ENCODE data around the gene UXT. TPM values are rescaled to one million over a fixed set of nuclear protein-coding genes. Genes with fewer than 3 reads are reported as not detected.

UXT gene
- total and polyA plus RNA-seq, 4 donors = 58.0 to 153 (median 120) TPM

DNA sequence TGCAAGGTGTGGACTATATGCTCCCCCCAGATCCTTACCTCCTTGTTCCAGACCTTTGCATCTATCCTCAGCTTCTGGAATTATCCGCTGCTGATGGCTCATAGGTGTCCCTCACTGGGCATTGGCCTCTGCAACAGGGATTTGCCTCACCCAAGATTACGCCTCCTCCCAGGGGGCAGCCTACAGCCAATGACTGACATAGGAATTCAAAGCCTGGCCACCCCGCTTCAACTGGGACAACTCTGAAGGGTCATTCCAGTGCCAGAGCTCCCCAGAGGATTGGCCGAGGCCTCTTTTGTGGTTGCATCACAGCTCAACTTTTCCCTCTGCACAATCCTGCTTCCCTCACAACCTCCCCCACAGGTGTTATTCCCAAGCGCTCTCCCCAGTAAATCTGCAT is 44.4 kb downstream of the UXT start:
- 74 to 83% methylated on average over 5 of the region's 5 CpGs for WGBS, 2 donors
- no peak for DNase-seq
- H3K4me3 ChIP-seq = no peak overlapping the region
- no peak for ATAC-seq (ENCODE audit: insufficient read depth, low FRiP score)
- H3K36me3 ChIP-seq (ENCODE audit: control insufficient read depth in 4 of 4, insufficient read depth in 4 of 4, low read length in 4 of 4) = no peaks in the 10 kb centered on the region
- H3K27ac ChIP-seq (ENCODE audit: low read depth in 1 of 2, low read length in 1 of 2) = no peak overlapping the region
- no peaks in the 10 kb centered on the region for H3K4me1 ChIP-seq (ENCODE audit: control insufficient read depth in 5 of 5, insufficient read depth in 5 of 5, low read length in 5 of 5)
- no peak overlapping the region for H3K9ac ChIP-seq (ENCODE audit: insufficient read depth in 1 of 2, low read length in 2 of 2)
- peaks cover 0 to 8% (median 2%) of the 10 kb centered on the region in 4 donors for H3K9me3 ChIP-seq (ENCODE audit: control insufficient read depth in 4 of 4, insufficient read depth in 3 of 4, low read length in 3 of 4)
- peaks cover 0 to 4% (median 3%) of the 10 kb centered on the region in 3 donors for H3K27me3 ChIP-seq (ENCODE audit: control insufficient read depth in 3 of 3, insufficient read depth in 3 of 3, low read length in 2 of 3)
- TF ChIP-seq, protein P1, sequence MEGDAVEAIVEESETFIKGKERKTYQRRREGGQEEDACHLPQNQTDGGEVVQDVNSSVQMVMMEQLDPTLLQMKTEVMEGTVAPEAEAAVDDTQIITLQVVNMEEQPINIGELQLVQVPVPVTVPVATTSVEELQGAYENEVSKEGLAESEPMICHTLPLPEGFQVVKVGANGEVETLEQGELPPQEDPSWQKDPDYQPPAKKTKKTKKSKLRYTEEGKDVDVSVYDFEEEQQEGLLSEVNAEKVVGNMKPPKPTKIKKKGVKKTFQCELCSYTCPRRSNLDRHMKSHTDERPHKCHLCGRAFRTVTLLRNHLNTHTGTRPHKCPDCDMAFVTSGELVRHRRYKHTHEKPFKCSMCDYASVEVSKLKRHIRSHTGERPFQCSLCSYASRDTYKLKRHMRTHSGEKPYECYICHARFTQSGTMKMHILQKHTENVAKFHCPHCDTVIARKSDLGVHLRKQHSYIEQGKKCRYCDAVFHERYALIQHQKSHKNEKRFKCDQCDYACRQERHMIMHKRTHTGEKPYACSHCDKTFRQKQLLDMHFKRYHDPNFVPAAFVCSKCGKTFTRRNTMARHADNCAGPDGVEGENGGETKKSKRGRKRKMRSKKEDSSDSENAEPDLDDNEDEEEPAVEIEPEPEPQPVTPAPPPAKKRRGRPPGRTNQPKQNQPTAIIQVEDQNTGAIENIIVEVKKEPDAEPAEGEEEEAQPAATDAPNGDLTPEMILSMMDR (IDR thresholded peaks at IDR 0.05; ENCODE audit: control extremely low read depth, extremely low read depth) = no peak

DNA sequence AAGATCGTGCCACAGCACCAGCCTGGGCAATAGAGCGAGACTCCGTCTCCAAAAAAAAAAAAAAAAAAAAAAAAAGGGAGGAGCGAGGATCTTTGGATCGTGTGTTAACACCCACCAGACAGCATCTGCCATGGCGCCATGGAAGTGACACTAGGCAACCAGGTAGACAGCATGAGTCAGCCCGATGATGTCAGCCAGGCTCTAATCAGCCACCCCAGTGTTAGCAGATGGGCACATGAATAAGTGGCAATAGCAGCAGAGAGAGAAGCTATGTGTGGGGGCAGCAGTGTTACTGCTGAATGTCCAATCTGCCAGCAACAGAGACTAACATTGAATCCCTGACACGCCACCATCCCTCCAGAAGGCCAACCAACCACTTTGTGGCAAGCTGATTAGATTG is 45.9 kb downstream of the UXT start:
- Histone ChIP-seq H3K9me3 (ENCODE audit: control insufficient read depth in 4 of 4, insufficient read depth in 3 of 4, low read length in 3 of 4) (peaks cover 0 to 8% (median 2%) of the 10 kb centered on the region in 4 donors), H3K4me3 (no peak overlapping the region), H3K27ac (ENCODE audit: low read depth in 1 of 2, low read length in 1 of 2) (no peak overlapping the region), H3K27me3 (ENCODE audit: control insufficient read depth in 3 of 3, insufficient read depth in 3 of 3, low read length in 2 of 3) (peaks cover 0 to 3% (median 1%) of the 10 kb centered on the region in 3 donors), H3K9ac (ENCODE audit: insufficient read depth in 1 of 2, low read length in 2 of 2) (no peak overlapping the region), H3K4me1 (ENCODE audit: control insufficient read depth in 5 of 5, insufficient read depth in 5 of 5, low read length in 5 of 5) (no peaks in the 10 kb centered on the region), H3K36me3 (ENCODE audit: control insufficient read depth in 4 of 4, insufficient read depth in 4 of 4, low read length in 4 of 4) (no peaks in the 10 kb centered on the region)
- WGBS, 2 donors = 84 to 91% methylated on average over 4 to 8 of the region's 8 CpGs
- ATAC-seq (ENCODE audit: insufficient read depth, low FRiP score) (no peak), DNase-seq (no peak)
- TF ChIP-seq, protein P1 (IDR thresholded peaks at IDR 0.05; ENCODE audit: control extremely low read depth, extremely low read depth) = no peak

DNA sequence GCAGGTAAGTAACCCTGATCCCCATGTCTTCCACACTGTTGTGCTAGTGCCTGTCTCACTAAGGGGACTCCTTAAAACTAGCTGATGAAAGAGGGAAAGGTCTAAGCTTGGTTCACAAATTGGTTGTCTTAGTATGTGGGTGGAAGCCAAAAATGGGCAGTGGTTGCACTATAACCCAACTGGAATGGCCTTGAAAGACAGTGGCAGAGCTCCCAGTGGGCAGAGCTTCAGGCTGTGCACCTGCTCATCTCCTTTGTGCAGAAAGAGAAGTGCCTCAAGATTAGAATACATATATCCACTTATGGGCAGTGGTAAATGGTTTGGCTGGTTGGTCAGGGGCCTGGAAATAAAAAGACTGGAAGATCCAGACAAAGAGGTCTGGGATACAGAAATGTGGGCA is 46.6 kb downstream of the UXT start:
- Histone ChIP-seq H3K27ac (ENCODE audit: low read depth in 1 of 2, low read length in 1 of 2) (no peak overlapping the region), H3K4me3 (no peak overlapping the region), H3K36me3 (ENCODE audit: control insufficient read depth in 4 of 4, insufficient read depth in 4 of 4, low read length in 4 of 4) (no peaks in the 10 kb centered on the region), H3K4me1 (ENCODE audit: control insufficient read depth in 5 of 5, insufficient read depth in 5 of 5, low read length in 5 of 5) (no peaks in the 10 kb centered on the region), H3K9me3 (ENCODE audit: control insufficient read depth in 4 of 4, insufficient read depth in 3 of 4, low read length in 3 of 4) (peaks cover 0 to 8% (median 2%) of the 10 kb centered on the region in 4 donors), H3K27me3 (ENCODE audit: control insufficient read depth in 3 of 3, insufficient read depth in 3 of 3, low read length in 2 of 3) (peaks cover 0 to 3% (median 0%) of the 10 kb centered on the region in 3 donors), H3K9ac (ENCODE audit: insufficient read depth in 1 of 2, low read length in 2 of 2) (no peak overlapping the region)
- ATAC-seq (ENCODE audit: insufficient read depth, low FRiP score) (no peak), DNase-seq (no peak)
- TF ChIP-seq, protein P1 (IDR thresholded peaks at IDR 0.05; ENCODE audit: control extremely low read depth, extremely low read depth) = no peak

DNA sequence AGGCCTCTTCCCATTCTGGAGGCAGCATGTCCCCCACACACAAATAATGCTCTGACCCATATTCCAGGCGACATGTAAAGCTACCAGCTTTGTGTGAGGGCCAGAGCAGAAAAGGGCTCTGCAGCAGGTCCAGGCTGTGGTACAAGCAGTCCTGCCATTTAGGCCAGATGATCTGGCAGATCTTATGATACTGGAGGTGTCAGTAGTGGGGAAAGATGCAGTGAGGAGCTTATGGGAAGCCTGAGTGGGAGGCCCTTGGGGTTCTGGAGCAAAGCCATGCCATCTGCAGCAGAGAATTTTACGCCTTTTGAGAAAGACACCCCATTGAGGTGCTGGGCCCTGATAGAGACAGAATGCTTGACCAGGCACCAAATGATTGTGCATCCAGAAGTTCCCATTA is 47.1 kb downstream of the UXT start:
- H3K27me3 ChIP-seq (ENCODE audit: control insufficient read depth in 3 of 3, insufficient read depth in 3 of 3, low read length in 2 of 3) = peaks cover 0 to 3% (median 0%) of the 10 kb centered on the region in 3 donors
- no peak overlapping the region for H3K9ac ChIP-seq (ENCODE audit: insufficient read depth in 1 of 2, low read length in 2 of 2)
- no peak overlapping the region for H3K4me3 ChIP-seq
- no peaks in the 10 kb centered on the region for H3K36me3 ChIP-seq (ENCODE audit: control insufficient read depth in 4 of 4, insufficient read depth in 4 of 4, low read length in 4 of 4)
- H3K27ac ChIP-seq (ENCODE audit: low read depth in 1 of 2, low read length in 1 of 2) = no peak overlapping the region
- TF ChIP-seq, protein P1 (IDR thresholded peaks at IDR 0.05; ENCODE audit: control extremely low read depth, extremely low read depth) = no peak
- no peaks in the 10 kb centered on the region for H3K4me1 ChIP-seq (ENCODE audit: control insufficient read depth in 5 of 5, insufficient read depth in 5 of 5, low read length in 5 of 5)
- WGBS, 2 donors = 67 to 94% methylated on average over 2 of the region's 2 CpGs
- peaks cover 0 to 8% (median 2%) of the 10 kb centered on the region in 4 donors for H3K9me3 ChIP-seq (ENCODE audit: control insufficient read depth in 4 of 4, insufficient read depth in 3 of 4, low read length in 3 of 4)
- ATAC-seq (ENCODE audit: insufficient read depth, low FRiP score) (no peak), DNase-seq (no peak)
